RWPE2 (cell line): Measurements from ENCODE around the gene IFT27.
A peak's percentile ranks its signal among the peaks of the same experiment; 100 is the strongest.
"Not testable (repeated sequence)": the region's sequence is repeated elsewhere in the genome, so short reads cannot be mapped to it uniquely, and the experiment has no call there.

Experiments
- ATAC-seq: fragments of 200-7000 bp; cut with Tn5 transposase; 3 replicates; pipeline ENCODE4 v1.9.1; 2021; ENCODE audit warnings: low read depth
- DNase-seq: peaks from one replicate; pipeline ENCODE4 v3.0.0-alpha.2; 2020; ENCODE audit warnings: low spot score
- H3K27ac ChIP-seq: fragments of 450-650 bp; 2 replicates; pipeline ENCODE4 v1.5.1; 2017; ENCODE audit warnings: mild to moderate bottlenecking; ENCODE audit not compliant: poor library complexity, severe bottlenecking
- H3K27me3 ChIP-seq: fragments of 250-450 bp; sonication (Bioruptor Pico); 2 replicates; pipeline ENCODE4 v1.5.1; 2021; ENCODE audit warnings: mild to moderate bottlenecking, moderate library complexity; ENCODE audit not compliant: insufficient read depth, poor library complexity, severe bottlenecking
- H3K36me3 ChIP-seq: fragments of 250-450 bp; sonication (Bioruptor Pico); 2 replicates; pipeline ENCODE4 v1.5.1; 2020; ENCODE audit warnings: low read depth, mild to moderate bottlenecking, moderate library complexity
- H3K4me1 ChIP-seq: fragments of 250-450 bp; sonication (Bioruptor Pico); 2 replicates; pipeline ENCODE4 v1.5.1; 2021; ENCODE audit warnings: mild to moderate bottlenecking, moderate library complexity; ENCODE audit not compliant: insufficient read depth, poor library complexity, severe bottlenecking
- H3K4me3 ChIP-seq: fragments of 250-450 bp; sonication (Bioruptor Pico); 2 replicates; pipeline ENCODE4 v1.5.1; 2021; ENCODE audit warnings: mild to moderate bottlenecking, moderate library complexity; ENCODE audit not compliant: severe bottlenecking
- H3K9me3 ChIP-seq: fragments of 250-450 bp; sonication (Bioruptor Pico); 2 replicates; pipeline ENCODE4 v1.5.1; 2021; ENCODE audit warnings: mild to moderate bottlenecking, moderate library complexity; ENCODE audit not compliant: severe bottlenecking
- TF ChIP-seq, protein P1 (sequence below): fragments of 450-650 bp; IDR thresholded peaks from one replicate; pipeline ENCODE4 v1.5.1; 2017; ENCODE audit warnings: mild to moderate bottlenecking, moderate library complexity; ENCODE audit not compliant: poor library complexity, severe bottlenecking

Gene IFT27

DNA sequence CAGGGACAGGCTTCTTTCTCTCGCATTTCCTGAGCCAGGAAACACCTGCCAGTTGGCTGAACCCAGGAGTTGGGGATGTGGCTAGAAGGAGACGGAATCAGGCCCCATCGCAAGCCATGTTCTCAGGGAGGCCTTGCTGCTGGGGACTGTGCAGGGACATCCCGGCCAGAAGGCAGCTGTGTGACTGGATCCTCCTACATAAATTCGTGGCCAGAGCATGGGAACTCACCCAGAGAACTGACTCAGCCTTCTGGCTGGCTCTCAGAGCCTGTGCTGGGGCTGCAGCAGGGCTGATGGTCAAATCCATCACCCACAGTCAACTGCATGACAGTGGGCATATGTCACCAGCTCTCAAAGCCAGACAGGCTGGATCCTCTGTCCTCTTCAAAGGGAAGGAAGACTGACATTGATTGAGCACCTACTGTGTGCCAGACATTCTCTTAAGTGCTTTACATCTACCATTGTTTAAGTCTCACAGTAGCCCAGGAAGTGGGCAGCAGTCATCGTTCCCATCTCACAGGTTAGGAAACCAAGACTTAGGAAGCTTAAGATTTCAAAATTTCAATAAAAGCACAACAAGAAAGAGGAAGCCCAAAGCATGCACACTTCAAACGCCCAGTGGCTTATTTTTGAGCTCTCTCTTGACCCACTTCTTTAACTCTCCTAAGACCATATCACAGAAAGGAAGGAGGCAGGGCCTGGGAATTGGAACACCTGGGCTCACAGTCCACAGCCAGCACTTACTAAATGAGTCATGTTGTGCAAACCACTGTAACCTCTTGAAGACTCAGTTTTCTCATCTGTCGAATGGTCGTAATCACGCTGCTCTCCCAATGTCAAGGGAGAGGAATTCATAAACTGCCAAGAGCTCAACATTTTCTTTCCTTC lies 41.5 kb downstream of the IFT27 start:
- Histone ChIP-seq H3K27me3 (no peaks in the 10 kb centered on the region), H3K4me1 (peaks cover 5% of the 10 kb centered on the region), H3K9me3 (no peaks in the 10 kb centered on the region), H3K4me3 (no peak overlapping the region), H3K27ac (no peak overlapping the region), H3K36me3 (no peaks in the 10 kb centered on the region)
- DNase-seq (peak; percentile 13), ATAC-seq (no peak)
- TF ChIP-seq, protein P1, sequence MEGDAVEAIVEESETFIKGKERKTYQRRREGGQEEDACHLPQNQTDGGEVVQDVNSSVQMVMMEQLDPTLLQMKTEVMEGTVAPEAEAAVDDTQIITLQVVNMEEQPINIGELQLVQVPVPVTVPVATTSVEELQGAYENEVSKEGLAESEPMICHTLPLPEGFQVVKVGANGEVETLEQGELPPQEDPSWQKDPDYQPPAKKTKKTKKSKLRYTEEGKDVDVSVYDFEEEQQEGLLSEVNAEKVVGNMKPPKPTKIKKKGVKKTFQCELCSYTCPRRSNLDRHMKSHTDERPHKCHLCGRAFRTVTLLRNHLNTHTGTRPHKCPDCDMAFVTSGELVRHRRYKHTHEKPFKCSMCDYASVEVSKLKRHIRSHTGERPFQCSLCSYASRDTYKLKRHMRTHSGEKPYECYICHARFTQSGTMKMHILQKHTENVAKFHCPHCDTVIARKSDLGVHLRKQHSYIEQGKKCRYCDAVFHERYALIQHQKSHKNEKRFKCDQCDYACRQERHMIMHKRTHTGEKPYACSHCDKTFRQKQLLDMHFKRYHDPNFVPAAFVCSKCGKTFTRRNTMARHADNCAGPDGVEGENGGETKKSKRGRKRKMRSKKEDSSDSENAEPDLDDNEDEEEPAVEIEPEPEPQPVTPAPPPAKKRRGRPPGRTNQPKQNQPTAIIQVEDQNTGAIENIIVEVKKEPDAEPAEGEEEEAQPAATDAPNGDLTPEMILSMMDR: no peak

DNA sequence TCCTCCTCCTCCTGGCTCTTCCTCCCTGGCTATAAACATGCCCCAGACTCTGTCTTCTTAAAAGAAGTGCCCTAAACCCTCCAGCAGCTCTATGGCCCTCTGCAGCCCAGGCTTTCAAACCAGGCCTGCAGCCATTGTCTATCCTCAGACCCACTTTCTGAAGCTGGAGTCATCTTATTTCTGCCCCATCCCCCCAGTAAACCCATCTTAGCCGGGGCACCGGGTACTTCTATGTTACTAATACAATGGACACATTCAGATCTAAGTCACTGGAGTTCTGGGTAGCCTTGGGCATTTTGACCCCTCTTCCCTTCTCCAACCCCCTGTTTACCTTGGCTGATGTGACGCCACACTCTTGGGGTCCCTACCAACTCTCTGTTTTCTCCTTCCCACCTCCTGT lies 42.6 kb downstream of the IFT27 start:
- Histone ChIP-seq H3K27ac (no peak overlapping the region), H3K27me3 (no peaks in the 10 kb centered on the region), H3K4me3 (no peak overlapping the region), H3K4me1 (peaks cover 5% of the 10 kb centered on the region), H3K36me3 (no peaks in the 10 kb centered on the region), H3K9me3 (no peaks in the 10 kb centered on the region)
- TF ChIP-seq, protein P1: no peak
- no peak for ATAC-seq
- peak; percentile 11 for DNase-seq

DNA sequence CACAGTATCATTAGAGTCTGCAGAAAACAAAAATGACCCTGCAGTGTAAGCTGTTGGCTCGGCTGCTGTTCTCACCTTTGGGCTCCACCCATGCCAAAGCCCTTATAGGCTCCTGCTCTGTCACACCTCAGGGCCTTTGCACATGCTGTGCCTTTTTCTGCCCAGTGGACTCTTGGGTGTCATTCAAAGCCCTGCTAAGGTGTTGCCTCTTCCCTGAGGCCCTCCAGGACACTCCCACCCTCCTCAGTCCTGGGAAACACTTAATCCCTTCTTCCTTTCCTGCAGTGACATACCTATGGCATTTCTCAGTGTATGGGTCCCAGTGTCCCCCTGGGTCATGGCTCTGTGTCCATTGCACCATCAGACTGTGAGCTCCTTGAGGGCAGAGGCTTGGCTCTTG lies 43.3 kb downstream of the IFT27 start:
- H3K36me3 ChIP-seq: no peaks in the 10 kb centered on the region
- ATAC-seq (no peak), DNase-seq (peak; percentile 11)
- TF ChIP-seq, protein P1: no peak
- H3K9me3 ChIP-seq: no peaks in the 10 kb centered on the region
- H3K27ac ChIP-seq: no peak overlapping the region
- no peaks in the 10 kb centered on the region for H3K27me3 ChIP-seq
- H3K4me1 ChIP-seq: peaks cover 5% of the 10 kb centered on the region
- no peak overlapping the region for H3K4me3 ChIP-seq

DNA sequence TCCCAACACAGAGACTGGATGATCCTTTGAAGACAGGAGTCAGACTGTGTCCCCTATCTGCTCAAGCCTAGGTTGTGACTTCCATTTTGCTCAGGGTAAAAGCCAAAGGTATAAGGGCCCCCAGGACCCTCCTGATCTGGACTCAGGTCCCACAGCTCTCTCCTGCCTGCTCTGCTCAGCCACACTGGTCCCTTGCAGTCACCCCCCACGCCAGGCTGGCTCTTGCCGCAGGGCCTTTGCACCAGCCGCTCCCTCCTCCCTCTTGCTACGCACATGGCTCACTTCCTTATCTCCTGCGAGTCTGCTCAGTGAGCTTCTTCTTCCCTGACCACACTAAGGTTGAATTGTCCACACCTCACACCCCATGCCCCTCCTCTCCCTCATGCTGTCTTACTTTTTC lies 44.0 kb downstream of the IFT27 start:
- Histone ChIP-seq H3K4me1 (no peaks in the 10 kb centered on the region), H3K9me3 (no peaks in the 10 kb centered on the region), H3K27ac (no peak overlapping the region), H3K27me3 (peaks cover 3% of the 10 kb centered on the region), H3K4me3 (no peak overlapping the region), H3K36me3 (no peaks in the 10 kb centered on the region)
- TF ChIP-seq, protein P1: no peak
- ATAC-seq (no peak), DNase-seq (peak; percentile 38)

DNA sequence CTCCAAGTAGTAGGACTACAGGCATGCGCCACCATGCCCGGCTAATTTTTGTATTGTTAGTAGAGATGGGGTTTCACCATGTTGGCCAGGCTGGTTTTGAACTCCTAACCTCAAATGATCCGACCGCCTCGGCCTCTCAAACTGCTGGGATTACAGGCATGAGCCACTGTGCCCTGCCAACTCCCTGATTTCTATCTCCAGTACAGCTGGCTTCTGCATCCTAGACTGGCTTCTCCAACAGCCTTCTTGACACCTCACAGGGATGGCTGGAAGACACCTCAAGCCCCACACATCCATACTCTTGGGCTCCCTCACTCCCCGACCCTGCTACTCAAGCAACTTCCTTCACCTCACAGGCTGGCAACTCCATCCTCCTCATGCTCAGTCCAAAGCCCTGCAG lies 44.6 kb downstream of the IFT27 start:
- H3K4me1 ChIP-seq, H3K36me3 ChIP-seq, H3K27me3 ChIP-seq, ATAC-seq, H3K9me3 ChIP-seq, H3K4me3 ChIP-seq, H3K27ac ChIP-seq: not testable (repeated sequence)
- DNase-seq: peak; percentile 9
